HG03196 (cell line): ENCODE measurements around the gene UGT3A2.

Experiments used
- ATAC-seq: cut with Tn5 transposase; IDR thresholded peaks from one replicate; pipeline ENCODE4 v1.9.1; 2021; ENCODE audit not compliant: unreplicated experiment

UGT3A2 gene

DNA sequence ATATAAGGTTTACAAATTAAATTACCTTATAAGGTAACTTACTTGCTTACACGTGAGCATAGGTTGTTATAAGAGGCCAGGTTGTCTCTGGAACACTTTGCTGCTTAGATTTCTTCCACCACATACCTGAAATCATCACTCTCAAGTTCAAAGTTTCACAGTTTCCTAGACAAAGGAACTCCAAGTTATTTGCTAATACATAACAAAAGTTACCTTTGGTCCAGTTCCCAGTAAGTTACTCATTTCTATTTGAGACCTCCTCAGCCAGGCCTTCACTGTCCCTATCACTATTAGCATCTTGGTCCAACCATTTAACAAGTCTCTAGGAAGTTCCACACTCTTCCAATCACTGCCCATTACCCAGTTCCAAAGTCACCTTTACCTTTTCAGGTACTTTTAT lies 57.0 kb downstream of the UGT3A2 start:
- no peak for ATAC-seq

GRCh38 chr5:36007366-36007765 lies 59.3 kb downstream of the UGT3A2 start:
- ATAC-seq: no peak

GRCh38 chr5:36006163-36006562 lies 60.5 kb downstream of the UGT3A2 start:
- ATAC-seq: no peak

DNA sequence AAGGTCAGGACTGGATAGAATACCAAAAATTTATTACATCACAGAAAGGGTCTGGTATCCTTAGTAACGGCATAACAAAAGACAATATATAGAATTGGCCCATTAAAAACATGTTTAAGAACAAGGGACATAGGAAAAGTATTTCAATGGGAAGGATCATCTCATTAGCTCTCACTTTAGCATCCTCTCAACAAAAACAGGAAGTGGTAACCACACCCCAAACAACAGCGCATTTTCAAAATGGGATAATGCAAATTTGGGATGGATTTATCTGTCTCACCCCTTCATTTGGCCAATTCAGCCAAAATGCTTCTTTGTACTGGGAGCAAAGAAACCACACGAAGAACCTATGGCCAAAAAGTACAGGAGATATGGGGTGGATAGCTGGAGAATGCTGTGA lies 65.7 kb downstream of the UGT3A2 start:
- ATAC-seq: no peak

DNA sequence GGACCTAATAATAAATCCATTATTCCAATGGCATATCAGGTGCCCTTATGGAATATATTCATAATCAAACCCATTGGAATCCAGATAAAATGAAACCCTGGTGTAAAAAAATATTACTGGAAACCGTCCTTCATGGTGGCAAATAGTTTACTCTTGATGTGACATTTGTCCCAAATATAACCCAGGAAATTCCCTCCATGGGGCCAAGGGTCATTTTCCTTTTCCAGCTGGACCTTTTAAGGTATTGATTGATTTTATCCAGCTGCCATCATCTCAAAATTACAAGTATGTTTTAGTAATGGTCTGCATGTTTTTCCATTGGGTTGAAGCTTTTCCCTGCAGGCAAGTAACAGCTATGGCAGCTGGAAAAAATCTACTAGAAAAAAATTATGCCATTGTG lies 67.1 kb downstream of the UGT3A2 start:
- no peak for ATAC-seq

- ATAC-seq: no peak
These were observed 70.6 kb downstream of the UGT3A2 start for GRCh38 chr5:35996076-35996475.

DNA sequence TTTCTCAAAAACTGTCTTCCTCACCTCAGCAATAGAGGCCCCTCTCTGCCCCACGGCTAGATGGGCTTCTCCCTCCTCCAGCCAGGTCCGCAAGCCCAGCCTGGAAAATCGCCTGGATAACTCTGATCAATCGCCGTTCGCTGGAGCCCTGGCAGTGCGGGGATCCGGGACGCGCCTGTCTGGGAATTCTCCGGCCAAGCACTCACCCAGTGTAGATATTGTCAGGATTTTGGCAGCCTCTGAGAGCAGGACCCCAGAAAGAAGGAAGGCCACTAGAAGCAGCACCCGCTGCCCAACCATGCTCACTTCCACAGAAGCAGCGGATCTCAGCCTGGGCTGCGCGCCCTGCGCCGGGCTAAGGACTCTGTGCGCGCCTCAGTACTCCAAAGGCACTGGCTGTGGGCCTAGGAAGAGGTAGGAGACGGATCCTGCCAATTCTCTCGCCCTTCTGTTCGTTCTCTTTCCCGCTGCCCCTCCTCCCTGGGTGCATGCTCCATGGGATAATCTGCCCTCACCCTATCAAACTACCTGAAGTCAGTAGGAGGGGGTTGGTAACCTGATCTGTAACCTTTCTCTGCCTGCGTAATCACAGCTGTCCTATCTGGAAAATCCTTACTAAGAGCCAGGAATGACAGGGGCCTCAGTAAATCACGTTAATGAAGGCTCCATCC lies 75.6 kb downstream of the UGT3A2 start, which contains the start of gene UGT3A1:
Gene UGT3A1 (minus strand): TSS at position 450 of the 671 bp plus-strand sequence. CDS start 150 bp downstream, at position 300.
- no peak for ATAC-seq

DNA sequence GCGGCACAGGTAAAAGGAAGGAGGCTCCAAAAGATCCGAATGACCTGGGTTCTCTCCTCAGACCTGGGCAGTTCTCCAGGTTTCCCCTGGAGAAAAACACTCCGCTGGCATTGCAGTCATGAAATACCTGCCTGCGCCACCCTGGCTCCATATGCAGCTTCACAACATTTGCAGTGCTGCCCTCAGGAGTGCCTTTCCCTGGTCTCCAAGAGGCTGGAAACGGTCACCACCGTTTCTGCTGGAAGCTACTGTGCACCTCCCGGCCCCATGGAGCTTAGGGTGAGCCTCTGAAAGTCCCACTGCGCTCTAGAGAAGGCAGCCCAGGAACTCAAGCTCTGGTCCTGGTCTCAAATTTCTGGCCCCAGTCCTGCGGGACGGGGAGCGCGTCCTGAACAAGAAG lies 76.2 kb downstream of the UGT3A2 start:
- no peak for ATAC-seq

DNA sequence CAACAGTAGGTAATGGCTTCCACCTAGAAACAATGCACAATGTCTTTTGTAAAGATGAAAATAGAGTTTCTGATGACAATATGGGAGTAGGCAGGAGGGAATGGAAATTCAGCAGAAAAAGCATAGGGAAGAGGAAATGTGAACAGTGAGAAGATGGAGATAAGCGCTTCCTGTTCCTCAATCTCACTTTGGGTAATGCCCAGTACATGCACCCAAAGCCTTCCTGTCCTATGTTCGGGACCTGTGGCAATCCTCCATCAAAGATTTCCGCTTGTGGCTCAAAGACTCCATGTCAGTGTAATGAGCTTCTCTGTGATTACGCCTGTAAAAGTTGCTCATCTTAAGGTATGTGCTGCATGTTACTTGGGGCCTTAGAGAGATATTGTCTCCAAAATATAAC lies 78.2 kb downstream of the UGT3A2 start:
- no peak for ATAC-seq

- ATAC-seq: no peak
These were observed 78.9 kb downstream of the UGT3A2 start for GRCh38 chr5:35987776-35988175.
